Esophagus muscularis mucosa (tissue), 4 donors: ENCODE measurements around the gene ENTPD6.

ENCODE experiments used
- EP300 ChIP-seq: sonication (generic); formaldehyde crosslinking; IDR thresholded peaks from one replicate; pipeline ENCODE4 v1.6.1; 2017; ENCODE audit warnings: antibody characterized with exemption
- POLR2A ChIP-seq: fragments of 450-650 bp; IDR thresholded peaks from one replicate; pipeline ENCODE4 v1.6.1; 2017; ENCODE audit warnings: antibody characterized with exemption, moderate library complexity, mild to moderate bottlenecking, low read depth
- POLR2AphosphoS5 ChIP-seq, 2 donors: sonication (generic); formaldehyde crosslinking; IDR thresholded peaks; one replicate each; pipeline ENCODE4 v1.6.1; 2017; ENCODE audit warnings: antibody characterized with exemption in 2 of 2
- TF ChIP-seq, protein P1 (sequence below), 3 experiments: fragments of 200-600 bp in 2 of 3; fragments of 450-650 bp in 1 of 3; sonication (generic) in 2 of 3; IDR thresholded peaks; one replicate each; pipeline ENCODE4 v1.5.1; 2017 to 2019; ENCODE audit warnings: antibody characterized with exemption in 3 of 3, mild to moderate bottlenecking in 2 of 3, moderate library complexity in 1 of 3

DNA sequence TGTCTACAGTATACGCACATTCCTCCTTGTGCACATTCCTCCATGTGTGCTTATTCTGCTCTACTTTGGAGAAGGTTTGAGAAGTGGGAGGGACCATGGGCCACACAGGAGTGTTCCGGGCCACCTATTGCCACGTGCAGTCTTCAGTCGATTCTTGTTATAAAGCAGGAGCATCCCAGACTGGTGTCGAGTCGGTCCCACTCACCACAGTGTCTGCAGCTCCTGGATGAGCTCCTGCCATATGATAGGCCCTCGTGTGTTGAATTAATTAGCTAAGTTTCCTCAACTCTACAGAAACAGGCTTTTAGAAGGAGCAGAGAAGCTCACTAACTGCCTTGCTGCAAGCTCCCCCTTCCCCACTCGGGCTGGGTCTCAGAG, 22.6 kb downstream of the ENTPD6 start:
- TF ChIP-seq, protein P1, sequence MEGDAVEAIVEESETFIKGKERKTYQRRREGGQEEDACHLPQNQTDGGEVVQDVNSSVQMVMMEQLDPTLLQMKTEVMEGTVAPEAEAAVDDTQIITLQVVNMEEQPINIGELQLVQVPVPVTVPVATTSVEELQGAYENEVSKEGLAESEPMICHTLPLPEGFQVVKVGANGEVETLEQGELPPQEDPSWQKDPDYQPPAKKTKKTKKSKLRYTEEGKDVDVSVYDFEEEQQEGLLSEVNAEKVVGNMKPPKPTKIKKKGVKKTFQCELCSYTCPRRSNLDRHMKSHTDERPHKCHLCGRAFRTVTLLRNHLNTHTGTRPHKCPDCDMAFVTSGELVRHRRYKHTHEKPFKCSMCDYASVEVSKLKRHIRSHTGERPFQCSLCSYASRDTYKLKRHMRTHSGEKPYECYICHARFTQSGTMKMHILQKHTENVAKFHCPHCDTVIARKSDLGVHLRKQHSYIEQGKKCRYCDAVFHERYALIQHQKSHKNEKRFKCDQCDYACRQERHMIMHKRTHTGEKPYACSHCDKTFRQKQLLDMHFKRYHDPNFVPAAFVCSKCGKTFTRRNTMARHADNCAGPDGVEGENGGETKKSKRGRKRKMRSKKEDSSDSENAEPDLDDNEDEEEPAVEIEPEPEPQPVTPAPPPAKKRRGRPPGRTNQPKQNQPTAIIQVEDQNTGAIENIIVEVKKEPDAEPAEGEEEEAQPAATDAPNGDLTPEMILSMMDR (IDR thresholded peaks at IDR 0.05): no peak
- no peak for TF ChIP-seq POLR2A
- no peak for TF ChIP-seq EP300
- no peak for TF ChIP-seq POLR2AphosphoS5 (IDR thresholded peaks at IDR 0.05)
